ENCODE data around the gene KRT75.

GRCh38 chr12:52423035-52423434 lies 11.1 kb downstream of the KRT75 start:
- TF ChIP-seq CTCF (IDR thresholded peaks at IDR 0.05) (no peak), POLR2A (IDR thresholded peaks at IDR 0.05) (no peak)

Data from adrenal gland (tissue), 5 donors.